Dermis lymphatic vessel endothelial cell (primary cell): ENCODE results near the gene SMARCD3. TPM values are rescaled to one million over a fixed set of nuclear protein-coding genes. Genes with fewer than 3 reads are reported as not detected.

Experiments used
- total RNA-seq: library from RNA; depleted of rRNA; stranded (reverse); fragments of >200 nt; gene quantifications from 2 replicates; pipeline ENCODE4 v1.2.1, GENCODE V29; 2014

Gene SMARCD3
- 1.3 and 2.1 TPM in 2 replicates for total RNA-seq

GRCh38 chr7:151248346-151249033, at the start of gene SMARCD3:
Gene SMARCD3, minus strand, starts transcription at chr7:151248694. Its CDS starts 132 bp downstream, at chr7:151248562.

GRCh38 chr7:151232091-151232916, 16.2 kb downstream of the SMARCD3 start, which contains the start of gene CHPF2:
Gene CHPF2, plus strand, starts transcription at chr7:151232483. Its CDS starts 1,529 bp downstream, at chr7:151234012.

GRCh38 chr7:151226875-151227782, 21.4 kb downstream of the SMARCD3 start, which contains the start of gene ABCF2:
Gene ABCF2, minus strand, starts transcription at chr7:151227205. Its CDS starts 747 bp downstream, at chr7:151226458.

DNA sequence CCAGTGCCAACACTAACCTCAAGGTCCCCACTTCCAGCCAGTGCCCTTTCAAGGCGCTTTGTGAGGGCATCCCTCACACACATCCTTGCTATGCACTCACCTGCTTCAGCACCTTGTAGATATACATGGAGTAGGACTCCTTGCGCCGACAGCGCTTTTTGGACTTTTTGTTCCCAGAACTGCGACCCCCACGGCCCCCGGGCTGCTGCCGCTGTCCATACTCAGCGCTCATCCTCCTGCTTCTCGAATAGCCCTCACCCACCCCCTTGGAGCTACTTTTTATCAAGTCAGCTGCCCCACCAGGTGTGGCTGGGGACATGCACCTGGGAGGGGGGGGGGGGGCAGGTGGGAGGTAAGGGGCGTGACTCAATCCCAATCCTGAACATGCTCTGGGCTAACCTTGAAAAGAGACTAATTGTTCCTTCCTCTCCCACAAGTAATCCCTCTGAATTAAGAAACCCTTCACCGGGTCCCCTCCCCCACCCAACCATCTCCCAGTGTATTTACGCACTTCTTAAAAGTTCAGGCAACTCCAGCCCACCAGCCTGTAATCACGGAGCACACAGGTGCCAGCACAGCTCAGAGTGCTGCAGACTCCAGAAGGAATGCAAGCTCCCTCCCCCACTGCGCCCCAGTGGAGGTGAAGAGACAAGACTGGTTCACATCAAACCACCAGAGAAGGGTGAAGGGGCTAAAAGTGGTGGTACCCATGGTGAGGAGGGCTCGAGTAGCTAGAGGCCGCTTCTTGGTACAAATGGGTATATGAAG, 38.2 kb downstream of the SMARCD3 start, which contains the start of gene H2BK1:
Gene H2BK1 (minus strand): TSS at position 402 of the 768 bp plus-strand sequence. CDS start 170 bp downstream, at position 232.

Other genes starting within 250 kb of the SMARCD3 start
- gene ATG9B, start 224.2 kb downstream of the SMARCD3 start, total RNA-seq: under 0.01 TPM in 2 replicates
- gene ABCB8, start 220.2 kb downstream of the SMARCD3 start, total RNA-seq: 10.1 and 10.3 TPM in 2 replicates
- 0.09 and 0.11 TPM in 2 replicates for gene ASIC3, start 200.2 kb downstream of the SMARCD3 start, total RNA-seq
- 16.8 and 16.9 TPM in 2 replicates for gene CDK5, start 190.8 kb downstream of the SMARCD3 start, total RNA-seq
- 42.8 and 64.4 TPM in 2 replicates for gene SLC4A2, start 189.1 kb downstream of the SMARCD3 start, total RNA-seq
- gene FASTK, start 167.9 kb downstream of the SMARCD3 start, total RNA-seq: 35.8 and 39.0 TPM in 2 replicates
- 11.4 and 17.0 TPM in 2 replicates for gene TMUB1, start 165.2 kb downstream of the SMARCD3 start, total RNA-seq
- 44.4 and 62.0 TPM in 2 replicates for gene AGAP3, start 162.2 kb downstream of the SMARCD3 start, total RNA-seq
- gene GBX1, start 81.0 kb downstream of the SMARCD3 start, total RNA-seq: not detected in 2 replicates
- not detected in 2 replicates for gene ASB10, start 61.4 kb downstream of the SMARCD3 start, total RNA-seq
- not detected in 2 replicates for gene H2BK1, start 38.2 kb downstream of the SMARCD3 start, total RNA-seq
- 32.6 and 45.6 TPM in 2 replicates for gene ABCF2, start 21.5 kb downstream of the SMARCD3 start, total RNA-seq
- gene CHPF2, start 16.2 kb downstream of the SMARCD3 start, total RNA-seq: 26.5 and 34.7 TPM in 2 replicates
- 26.5 and 33.7 TPM in 2 replicates for gene NUB1, start 93.1 kb upstream of the SMARCD3 start, total RNA-seq
- 0.11 TPM in 1 of 2 replicates, not detected in the other for gene WDR86, start 161.3 kb upstream of the SMARCD3 start, total RNA-seq
- gene CRYGN, start 191.4 kb upstream of the SMARCD3 start, total RNA-seq: not detected in 2 replicates